WERI-Rb-1 (cell line): Measurements from ENCODE around the gene TSSK3.

Experiments
- DNase-seq: peaks from one replicate; pipeline ENCODE4 v3.0.0-alpha.2; 2020
- H3K27ac ChIP-seq: fragments of 250-450 bp; sonication (Bioruptor Pico); 2 replicates; pipeline ENCODE4 v1.5.1; 2020; ENCODE audit warnings: mild to moderate bottlenecking, moderate library complexity
- H3K27me3 ChIP-seq: fragments of 250-450 bp; sonication (Bioruptor Pico); 2 replicates; pipeline ENCODE4 v1.5.1; 2021; ENCODE audit warnings: mild to moderate bottlenecking, low read depth, moderate library complexity; ENCODE audit not compliant: insufficient read depth, severe bottlenecking
- H3K36me3 ChIP-seq: fragments of 250-450 bp; sonication (Bioruptor Pico); 2 replicates; pipeline ENCODE4 v1.5.1; 2020; ENCODE audit warnings: mild to moderate bottlenecking, moderate library complexity
- H3K4me3 ChIP-seq: 2 replicates; pipeline ENCODE4 v1.5.1; 2011; ENCODE audit warnings: low read depth, mild to moderate bottlenecking, control low read depth, low read length
- H3K9me3 ChIP-seq: fragments of 250-450 bp; sonication (Bioruptor Pico); 2 replicates; pipeline ENCODE4 v1.5.1; 2021; ENCODE audit warnings: mild to moderate bottlenecking, moderate library complexity; ENCODE audit not compliant: severe bottlenecking
- TF ChIP-seq, protein P1 (sequence below): IDR thresholded peaks from 2 replicates; pipeline ENCODE4 v1.5.1; 2011; ENCODE audit warnings: low read depth, mild to moderate bottlenecking, control low read depth, inconsistent platforms, low read length

TSSK3 gene

DNA sequence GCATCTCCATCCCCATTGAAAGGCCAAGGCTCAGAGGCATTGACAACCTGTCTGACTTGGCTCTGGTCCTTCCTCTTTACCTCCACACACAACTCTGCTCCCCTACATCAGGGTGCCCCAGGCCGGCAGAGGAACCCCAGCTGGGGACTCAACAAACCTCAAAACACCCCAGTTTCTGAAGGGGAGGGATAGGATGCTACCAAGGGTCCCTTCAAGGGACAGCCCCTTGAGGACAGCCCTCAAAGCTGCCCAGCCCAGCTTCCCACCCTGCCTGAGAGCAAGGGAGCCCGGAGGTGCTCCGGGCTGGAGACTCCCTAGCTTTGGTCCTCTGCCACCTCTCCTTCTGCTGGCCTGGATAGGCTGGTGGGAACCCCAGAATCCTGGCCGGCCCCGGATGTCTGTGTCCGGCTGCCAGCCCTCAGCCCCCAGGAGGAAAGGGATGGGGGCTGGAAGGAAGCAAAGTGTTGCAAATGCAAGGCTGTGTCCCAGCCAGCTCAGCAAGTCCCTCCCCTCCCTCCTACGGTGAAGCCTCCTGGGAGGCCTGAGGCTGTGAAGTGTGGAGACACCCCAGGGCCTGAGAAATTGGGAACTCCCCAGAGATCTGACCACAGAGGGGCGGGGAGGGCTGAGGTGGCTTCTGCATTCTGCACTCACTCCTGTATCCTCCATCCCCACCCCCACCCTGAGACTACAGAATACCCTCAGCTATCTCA is 25.2 kb upstream of the TSSK3 start:
- TF ChIP-seq, protein P1, sequence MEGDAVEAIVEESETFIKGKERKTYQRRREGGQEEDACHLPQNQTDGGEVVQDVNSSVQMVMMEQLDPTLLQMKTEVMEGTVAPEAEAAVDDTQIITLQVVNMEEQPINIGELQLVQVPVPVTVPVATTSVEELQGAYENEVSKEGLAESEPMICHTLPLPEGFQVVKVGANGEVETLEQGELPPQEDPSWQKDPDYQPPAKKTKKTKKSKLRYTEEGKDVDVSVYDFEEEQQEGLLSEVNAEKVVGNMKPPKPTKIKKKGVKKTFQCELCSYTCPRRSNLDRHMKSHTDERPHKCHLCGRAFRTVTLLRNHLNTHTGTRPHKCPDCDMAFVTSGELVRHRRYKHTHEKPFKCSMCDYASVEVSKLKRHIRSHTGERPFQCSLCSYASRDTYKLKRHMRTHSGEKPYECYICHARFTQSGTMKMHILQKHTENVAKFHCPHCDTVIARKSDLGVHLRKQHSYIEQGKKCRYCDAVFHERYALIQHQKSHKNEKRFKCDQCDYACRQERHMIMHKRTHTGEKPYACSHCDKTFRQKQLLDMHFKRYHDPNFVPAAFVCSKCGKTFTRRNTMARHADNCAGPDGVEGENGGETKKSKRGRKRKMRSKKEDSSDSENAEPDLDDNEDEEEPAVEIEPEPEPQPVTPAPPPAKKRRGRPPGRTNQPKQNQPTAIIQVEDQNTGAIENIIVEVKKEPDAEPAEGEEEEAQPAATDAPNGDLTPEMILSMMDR, result no peak
- Histone ChIP-seq H3K27me3 (no peaks in the 10 kb centered on the region), H3K27ac (no peak overlapping the region), H3K9me3 (no peaks in the 10 kb centered on the region), H3K4me3 (no peak overlapping the region), H3K36me3 (peaks cover 31% of the 10 kb centered on the region)
- DNase-seq, result no peak

DNA sequence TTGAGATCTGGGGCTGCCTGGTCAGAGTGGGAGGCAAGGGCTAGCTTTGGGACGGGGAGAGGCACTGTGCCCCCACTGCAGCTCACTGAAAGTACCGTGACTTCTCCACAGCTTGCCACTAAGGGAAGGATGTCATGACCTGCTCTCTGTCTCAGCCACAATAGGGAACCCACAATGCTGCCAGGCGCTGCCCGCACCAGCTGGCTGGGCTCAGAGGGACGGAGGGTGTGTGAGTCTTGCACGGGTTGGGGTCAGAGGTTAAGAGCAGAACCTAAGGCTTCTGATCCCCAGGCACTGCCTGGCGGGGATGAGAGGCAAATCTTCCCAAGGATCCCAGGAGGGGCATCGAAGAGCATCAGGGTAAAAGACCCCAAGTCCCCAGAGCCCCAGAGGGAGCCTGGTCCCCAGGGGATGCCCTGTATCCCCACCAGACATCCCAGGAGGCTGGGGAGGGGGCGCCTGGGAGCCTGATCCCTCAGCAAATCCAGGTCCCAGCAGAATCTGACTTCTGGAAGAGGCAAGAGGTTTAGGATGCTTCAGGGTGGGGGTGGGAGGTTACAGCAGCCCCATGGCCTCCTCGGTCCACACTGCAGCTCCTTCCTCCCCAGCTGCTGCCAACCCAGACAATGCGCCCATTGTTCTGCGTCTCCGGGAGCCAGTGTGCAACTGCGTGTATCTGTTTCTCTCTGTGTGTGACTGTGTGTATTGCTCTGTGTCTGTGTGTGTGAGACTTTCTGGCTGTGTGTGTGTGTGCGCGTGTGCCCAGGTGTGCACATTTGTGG is 24.3 kb upstream of the TSSK3 start:
- no peak overlapping the region for H3K4me3 ChIP-seq
- no peak for DNase-seq
- TF ChIP-seq, protein P1, result no peak
- peaks cover 21% of the 10 kb centered on the region for H3K36me3 ChIP-seq
- H3K27me3 ChIP-seq, result no peaks in the 10 kb centered on the region
- H3K27ac ChIP-seq, result no peak overlapping the region
- H3K9me3 ChIP-seq, result no peaks in the 10 kb centered on the region

DNA sequence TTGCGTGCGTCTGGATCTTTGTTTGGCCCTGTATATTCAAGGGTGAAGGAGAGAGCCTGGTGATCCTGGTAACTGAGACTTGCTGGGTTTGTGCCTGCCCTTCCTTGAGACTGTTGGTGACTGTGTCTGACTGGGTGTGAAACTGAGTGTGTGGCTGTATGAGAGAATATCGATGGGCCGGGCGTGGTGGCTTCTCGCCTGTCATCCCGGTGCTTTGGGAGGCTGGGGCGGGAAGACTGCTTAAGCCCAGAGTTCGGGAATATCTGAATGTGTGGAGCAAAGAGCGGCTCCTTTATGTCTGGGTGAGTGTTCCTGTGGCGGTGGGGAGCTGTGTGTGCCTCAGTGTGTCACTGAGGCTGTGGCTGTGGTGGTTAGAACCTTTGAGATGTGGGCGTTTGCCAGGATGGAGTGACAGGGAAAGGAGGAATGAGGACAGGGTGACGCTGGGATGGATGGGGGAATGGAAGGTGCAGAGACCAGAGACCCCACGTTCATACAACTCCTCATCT is 23.6 kb upstream of the TSSK3 start:
- no peaks in the 10 kb centered on the region for H3K9me3 ChIP-seq
- no peak overlapping the region for H3K4me3 ChIP-seq
- H3K36me3 ChIP-seq, result peaks cover 15% of the 10 kb centered on the region
- no peaks in the 10 kb centered on the region for H3K27me3 ChIP-seq
- TF ChIP-seq, protein P1, result no peak
- no peak overlapping the region for H3K27ac ChIP-seq
- no peak for DNase-seq

DNA sequence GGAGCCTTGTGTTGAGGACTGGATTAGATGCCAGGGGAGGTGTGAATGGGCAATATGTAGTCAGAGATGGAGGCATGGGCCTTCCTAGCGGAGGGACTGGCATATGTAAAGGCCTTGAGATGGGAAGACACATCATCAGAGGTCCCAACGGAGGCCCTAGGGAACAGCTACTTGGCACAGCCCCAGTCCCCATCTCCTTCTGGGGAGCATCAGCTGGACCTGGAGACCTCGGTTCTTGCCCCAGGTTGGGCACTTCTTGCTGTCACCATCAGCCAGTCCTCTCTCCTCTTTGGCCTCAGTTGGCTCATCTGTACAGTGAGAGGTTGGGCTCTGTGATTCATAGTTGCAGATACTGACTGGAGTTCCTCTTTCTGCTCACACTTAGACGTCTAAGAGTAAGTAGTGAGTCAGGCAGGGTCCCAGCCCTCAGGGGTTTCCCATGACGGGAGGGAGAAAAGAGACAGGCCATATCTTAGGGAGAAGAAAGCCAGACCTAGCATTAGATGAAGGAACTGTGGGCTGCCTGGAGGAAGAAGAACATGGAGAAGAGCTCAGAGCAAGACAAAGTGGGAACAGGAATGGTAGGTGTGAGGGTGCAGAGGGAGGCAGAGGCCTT is 22.9 kb upstream of the TSSK3 start:
- Histone ChIP-seq H3K27me3 (no peaks in the 10 kb centered on the region), H3K36me3 (peaks cover 7% of the 10 kb centered on the region), H3K4me3 (no peak overlapping the region), H3K27ac (no peak overlapping the region), H3K9me3 (no peaks in the 10 kb centered on the region)
- TF ChIP-seq, protein P1, result no peak
- DNase-seq, result no peak

DNA sequence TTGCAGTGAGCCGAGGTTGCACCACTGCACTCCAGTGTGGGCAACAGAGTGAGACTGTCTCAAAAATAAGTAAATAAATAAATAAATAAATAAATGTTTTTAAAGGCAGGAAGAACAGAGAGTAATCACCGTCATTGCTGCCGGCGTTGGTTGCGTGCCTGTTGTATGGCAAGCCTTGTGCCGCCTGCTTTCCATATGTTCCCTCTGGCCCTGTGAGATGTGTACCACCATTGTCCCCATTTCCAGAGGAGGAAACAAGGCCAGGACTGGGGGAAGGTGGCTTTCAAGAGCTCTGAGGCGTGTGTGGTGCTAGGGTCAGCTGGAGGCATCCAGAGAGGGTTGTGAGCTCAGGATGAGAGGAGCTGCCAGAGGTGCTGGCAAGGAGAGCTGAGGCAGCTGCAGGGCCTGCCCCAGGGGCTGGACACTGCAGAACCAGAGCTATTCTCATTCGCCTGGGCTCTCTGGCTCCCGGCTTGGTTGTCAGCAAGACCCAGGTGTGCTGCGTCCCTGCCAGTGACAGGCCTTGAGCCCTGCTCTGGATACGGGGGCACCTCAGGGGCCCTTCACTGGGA is 21.1 kb upstream of the TSSK3 start:
- Histone ChIP-seq H3K4me3 (no peak overlapping the region), H3K36me3 (no peaks in the 10 kb centered on the region), H3K27ac (no peak overlapping the region), H3K9me3 (no peaks in the 10 kb centered on the region), H3K27me3 (no peaks in the 10 kb centered on the region)
- TF ChIP-seq, protein P1, result no peak
- DNase-seq, result no peak
